GM15510 (cell line): ENCODE data around the gene CHD2.

Experiments used
- POLR2A ChIP-seq: IDR thresholded peaks from 3 replicates; pipeline ENCODE4 v1.6.1; 2011; ENCODE audit warnings: borderline replicate concordance; ENCODE audit not compliant: insufficient read length; ENCODE audit errors: extremely low read depth

CHD2 gene

DNA sequence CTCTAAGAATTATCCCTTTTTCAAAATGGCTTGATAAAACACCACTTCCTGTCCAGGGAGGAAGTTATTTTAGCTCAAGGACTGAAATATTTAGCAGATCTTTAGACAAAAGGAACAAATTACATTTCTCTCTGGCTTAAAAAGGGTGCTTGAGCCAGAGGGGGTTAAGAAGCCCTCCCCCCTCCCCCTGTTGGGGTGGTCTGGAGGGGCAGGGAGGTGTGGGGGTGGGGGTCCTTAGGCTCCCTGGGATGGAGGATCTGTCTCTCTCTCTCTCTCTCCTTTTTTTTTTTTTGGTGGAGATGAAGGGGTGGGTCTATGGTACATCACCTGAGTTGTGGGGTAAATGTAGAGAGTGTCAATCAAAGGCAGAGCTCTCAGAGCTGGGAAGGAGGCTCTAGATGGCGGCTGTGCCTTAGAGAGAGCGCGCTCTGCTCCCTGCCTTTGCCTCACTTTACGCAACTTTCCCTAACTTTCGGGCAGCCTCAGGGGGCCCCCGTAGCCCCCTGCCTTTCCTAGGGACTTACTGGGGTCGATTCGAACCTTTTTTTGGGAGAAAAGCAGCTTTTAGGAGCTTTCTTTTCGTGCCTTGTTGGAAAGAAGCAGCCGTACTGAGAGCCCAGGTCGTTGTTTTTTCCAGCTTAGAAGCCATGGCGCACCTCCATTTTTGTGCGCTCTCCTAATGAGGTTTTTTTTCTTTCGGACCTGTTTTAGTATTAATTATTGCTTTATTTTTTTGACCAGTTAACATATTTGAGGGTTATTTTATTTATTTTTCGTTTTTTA lies at the start of gene CHD2:
CHD2 (plus strand) TSS at position 377 of the 783 bp plus-strand sequence. CDS start 914 bp downstream, outside the sequence.
- TF ChIP-seq POLR2A, result peak; percentile 98

DNA sequence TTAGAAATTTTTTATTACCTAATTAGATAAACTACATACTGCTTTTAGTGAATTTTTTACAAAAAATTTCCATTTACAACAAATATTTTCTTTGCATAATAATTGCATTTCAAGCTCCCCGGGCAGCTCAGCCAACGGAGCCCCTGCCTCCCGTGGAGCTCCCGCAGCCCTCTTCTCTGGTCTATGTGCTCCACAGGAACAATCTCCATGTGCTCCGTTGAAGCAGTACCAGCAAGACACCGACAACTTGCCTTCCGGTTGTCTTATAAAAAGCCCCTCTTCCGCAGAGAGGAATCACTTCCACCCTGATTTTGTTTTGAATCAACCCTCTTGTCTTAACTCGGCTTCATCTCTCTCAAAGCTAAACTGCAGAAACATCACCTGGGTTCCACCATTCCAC lies 46.9 kb upstream of the CHD2 start:
- TF ChIP-seq POLR2A, result no peak

DNA sequence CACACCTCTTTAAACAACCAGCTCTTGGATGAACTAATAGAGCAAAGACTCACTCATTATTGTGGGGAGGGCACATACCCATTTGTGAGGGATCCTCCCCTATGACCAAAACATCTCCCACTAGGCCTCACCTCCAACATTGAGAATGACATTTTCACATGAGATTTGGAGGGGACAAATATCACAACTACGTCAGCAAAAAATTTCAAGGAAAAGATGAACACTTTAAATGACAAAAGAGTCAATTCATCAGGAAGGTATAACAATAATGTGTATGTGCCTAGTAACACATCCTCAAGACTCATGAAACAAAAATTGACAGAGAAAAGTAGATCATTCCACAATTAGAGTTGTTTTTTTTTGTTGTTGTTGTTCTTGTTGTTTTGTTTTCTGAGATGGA lies 38.4 kb upstream of the CHD2 start:
- TF ChIP-seq POLR2A, result no peak

- TF ChIP-seq POLR2A, result no peak
These were observed 35.9 kb upstream of the CHD2 start for GRCh38 chr15:92864127-92864814.

GRCh38 chr15:92869263-92869940 lies 30.7 kb upstream of the CHD2 start:
- no peak for TF ChIP-seq POLR2A

GRCh38 chr15:92870010-92870591 lies 30.0 kb upstream of the CHD2 start:
- TF ChIP-seq POLR2A, result no peak

DNA sequence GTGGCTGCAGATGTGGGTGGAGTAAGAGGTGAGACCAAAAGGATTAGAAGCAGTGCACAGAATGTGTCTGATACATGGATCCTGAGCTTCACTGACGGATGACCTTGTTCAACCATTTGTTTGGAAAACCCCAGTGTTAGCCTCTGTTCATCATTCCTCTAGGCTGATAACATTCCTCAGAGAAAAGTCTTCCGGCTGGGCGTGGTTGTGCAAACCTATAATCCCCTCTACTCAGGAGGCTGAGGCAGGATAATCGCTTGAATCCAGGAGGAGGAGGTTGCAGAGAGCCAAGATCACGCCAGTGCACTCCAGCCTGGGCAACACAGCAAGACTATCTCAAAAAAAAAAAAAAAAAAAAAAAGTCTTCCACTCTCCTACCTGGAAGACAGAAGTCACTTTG lies 23.1 kb upstream of the CHD2 start:
- TF ChIP-seq POLR2A, result no peak

- no peak for TF ChIP-seq POLR2A
These were observed 22.7 kb upstream of the CHD2 start for GRCh38 chr15:92877416-92877815.

DNA sequence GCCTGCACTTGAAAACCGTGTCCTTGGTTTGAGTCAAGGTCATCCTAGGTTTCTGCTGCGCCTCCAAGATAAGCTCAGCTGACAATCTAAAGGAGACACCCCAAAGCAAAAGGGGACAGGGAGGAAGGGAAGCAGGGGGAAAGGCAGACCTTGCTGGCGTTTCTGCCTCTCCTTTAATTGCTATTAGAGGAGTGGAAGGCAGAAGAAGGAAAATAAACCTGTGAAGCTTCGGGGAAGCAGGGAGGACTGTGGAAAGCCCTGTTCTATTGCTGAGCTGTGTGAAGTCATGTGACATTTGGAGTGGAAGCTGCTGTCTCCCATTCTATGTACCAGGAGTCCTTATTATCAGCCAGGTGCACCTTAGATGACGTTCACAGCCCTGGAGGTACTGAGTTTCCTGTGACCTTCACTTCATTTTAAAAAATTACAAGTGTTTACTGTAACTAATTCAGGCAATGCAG lies 21.5 kb upstream of the CHD2 start:
- TF ChIP-seq POLR2A, result no peak

- no peak for TF ChIP-seq POLR2A
These were observed 20.0 kb upstream of the CHD2 start for GRCh38 chr15:92879949-92880725.

DNA sequence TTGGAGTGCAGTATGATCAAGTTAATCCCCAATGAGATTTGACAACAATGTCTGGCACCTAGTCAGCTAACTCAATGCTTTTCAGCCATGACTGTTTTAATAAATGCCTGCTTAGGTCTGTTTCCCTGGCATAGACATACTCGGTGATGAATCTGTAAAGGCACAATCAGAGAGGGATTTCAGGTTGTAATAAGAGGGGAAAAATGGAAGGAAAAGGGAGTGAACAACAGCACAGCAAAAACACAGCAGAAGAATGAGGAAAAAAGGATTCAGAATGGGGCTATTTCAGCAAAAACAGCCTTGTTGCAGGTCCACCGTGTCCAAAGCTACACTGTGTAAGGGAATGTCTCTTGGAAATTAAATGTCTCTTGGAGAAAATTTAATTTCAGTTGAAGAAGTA lies 19.3 kb upstream of the CHD2 start:
- no peak for TF ChIP-seq POLR2A

- TF ChIP-seq POLR2A, result no peak
These were observed 18.8 kb upstream of the CHD2 start for GRCh38 chr15:92881211-92881754.

GRCh38 chr15:92881802-92882696 lies 18.1 kb upstream of the CHD2 start:
- peak; percentile 92 for TF ChIP-seq POLR2A
